Posterior vena cava (tissue), 2 donors: ENCODE measurements around the gene KCNJ13. TPM values are rescaled to one million over a fixed set of nuclear protein-coding genes. Genes with fewer than 3 reads are reported as not detected.
"Not testable (repeated sequence)": the region's sequence is repeated elsewhere in the genome, so short reads cannot be mapped to it uniquely, and the experiment has no call there.

Source experiments
- DNase-seq: peaks from one replicate; pipeline ENCODE4 v3.0.0-alpha.2; 2020; ENCODE audit warnings: low spot score
- intact Hi-C, 2 donors: fragments of 100-400 bp; cut with DNase I; formaldehyde crosslinking; loops; one replicate each; pipeline versions ENCODE4 v1.14.1 to v1.14.2; 2022 to 2023
- total RNA-seq, 2 donors: library from RNA; stranded (reverse); fragmentation: NEBNext Ultra II Directional; extraction: Animal tissue kit (Norgen Biotek cat#: 25700); gene quantifications; one replicate each; pipeline ENCODE4 v1.2.1, GENCODE V29; 2021
- donor health status: DM: yes; HTN: yes; CAD: no.
- donor health status: DM: yes; HTN: yes; CAD: no.

The KCNJ13 gene
- total RNA-seq, 2 donors from 2014 or later = not detected

DNA sequence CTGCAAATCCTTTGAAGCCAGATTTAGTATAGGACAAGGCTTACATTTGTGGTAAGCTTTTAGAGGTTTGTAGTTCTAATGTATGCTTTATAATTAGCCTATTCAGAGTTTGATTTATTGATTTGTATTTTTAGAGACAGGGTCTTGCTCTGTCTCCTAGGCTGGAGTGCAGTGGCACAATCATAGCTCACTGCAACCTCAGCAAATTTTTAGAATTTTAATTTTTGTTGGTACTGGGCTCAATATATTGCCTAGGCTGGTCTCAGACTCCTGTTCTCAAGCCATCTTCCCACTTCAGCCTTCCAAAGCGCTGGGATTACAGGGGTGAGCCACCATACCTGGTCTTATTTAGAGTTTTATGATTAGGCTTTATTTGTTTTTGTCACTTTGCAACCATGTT is 4.5 kb downstream of the KCNJ13 start:
- intact Hi-C loops = no loop called here
- no peak for DNase-seq

DNA sequence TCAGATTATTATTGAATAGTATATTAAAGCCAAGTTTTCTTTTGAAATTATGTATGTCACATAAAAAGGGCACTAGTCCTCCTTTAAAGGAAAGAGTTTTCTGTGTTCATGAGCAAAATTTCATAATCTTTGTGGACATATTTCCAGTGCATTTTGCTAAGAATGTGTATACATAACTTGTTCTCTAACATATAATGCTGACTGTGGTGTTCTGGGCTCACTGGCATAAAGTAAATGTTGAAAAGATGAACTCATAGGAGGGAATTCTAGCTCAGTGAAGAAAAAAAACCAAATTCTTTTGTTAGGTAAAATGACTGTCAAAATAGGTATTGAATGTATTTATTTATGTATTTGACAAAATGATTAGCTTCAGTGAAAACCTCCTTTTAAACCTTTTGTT is 6.2 kb downstream of the KCNJ13 start:
- intact Hi-C loops = no loop called here

DNA sequence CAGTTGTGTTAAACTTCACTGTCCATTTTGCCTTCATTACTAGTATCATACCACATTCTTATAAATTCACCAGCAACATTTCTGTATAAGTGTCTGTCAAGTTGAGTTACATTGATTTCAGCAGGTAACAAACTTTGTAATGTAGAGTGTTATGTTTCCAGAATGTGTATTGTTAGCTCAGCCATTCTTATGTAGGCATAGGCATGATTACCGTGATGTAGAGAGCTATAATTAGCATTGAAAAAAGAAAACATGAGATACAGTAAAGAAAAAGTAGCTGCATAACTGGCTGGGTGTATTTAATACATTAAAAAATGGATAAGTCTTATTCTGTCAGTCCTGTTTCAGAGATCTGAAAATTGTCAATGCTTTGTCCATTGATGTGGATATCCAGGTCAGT is 8.5 kb downstream of the KCNJ13 start:
- intact Hi-C loops = no loop called here

More for the DNA sequence above, 6.2 kb downstream of the KCNJ13 start:
- no peak for DNase-seq

DNA sequence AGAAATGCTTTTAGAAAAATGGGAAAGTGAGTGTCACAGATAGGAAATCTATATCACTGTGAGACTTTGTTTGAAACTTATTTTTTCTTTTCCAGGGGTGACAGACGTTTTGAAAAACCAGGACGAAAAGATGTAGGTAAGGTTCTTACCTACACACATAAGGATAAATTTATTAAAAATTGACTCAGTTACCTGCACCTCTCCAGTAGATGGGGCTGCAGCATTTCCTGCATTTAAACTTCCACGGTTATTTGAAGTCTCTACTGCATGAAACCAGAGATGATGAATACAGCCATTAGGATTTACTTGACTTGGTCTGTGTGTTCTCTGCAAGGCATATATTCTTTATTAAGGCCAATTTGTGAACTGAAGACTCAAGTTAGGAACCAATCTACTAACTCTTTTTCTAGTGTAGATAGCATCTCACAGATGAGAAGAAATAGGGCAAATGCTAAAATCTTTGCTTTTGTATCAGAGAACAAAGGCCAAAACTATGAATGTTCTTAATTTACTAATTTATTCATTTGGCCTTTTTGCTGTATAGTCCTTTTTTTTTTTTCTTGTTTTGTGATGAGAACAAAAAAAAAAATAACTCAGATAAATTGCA is 15.0 kb downstream of the KCNJ13 start:
- no peak for DNase-seq
- intact Hi-C loops = no loop called here

More for the DNA sequence above, 8.5 kb downstream of the KCNJ13 start:
- DNase-seq = no peak

DNA sequence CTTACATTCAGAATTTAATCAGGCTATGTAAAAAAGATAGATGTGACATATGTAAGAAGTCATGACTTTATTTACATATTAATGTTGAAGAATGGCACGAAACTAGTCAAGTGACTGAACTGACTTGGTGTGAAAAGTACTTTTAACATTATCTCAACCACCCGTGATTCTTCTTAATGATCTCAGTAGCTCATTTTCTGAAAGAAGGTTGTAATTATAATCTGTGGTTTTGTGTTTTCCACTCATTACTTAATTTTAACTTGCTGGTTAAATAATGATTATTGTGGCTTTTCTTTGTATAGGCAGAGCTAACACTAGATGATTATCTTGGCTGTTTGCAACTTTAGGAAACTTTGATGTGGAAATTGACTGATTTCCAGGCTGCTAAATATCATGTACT is 18.5 kb downstream of the KCNJ13 start:
- DNase-seq = no peak
- intact Hi-C loops = no loop called here

DNA sequence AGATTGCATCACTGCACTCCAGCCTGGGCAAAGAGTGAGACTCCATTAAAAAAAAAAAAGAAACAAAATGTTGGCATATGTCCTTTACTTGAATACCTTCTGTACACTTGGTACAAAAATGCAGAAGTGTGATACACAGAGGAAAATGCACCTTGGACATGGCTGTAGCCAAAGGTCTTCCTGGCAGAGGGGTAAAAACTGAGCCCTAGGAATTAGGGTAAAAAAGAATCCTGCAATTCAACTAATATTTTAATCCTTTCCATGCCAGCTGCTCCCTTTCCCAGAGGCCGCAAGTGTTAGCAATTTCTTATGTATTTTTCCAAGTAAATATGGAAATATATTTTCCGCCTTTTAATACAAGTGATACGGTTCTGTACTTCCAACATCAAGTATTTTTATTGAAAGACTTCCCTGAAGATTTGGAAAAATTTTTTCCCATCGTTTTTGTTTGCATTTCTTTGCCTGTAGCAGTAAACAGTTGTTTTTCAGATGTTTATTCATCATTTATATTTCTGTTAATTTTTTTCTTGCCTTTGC is 26.2 kb downstream of the KCNJ13 start:
- intact Hi-C loops = no loop called here
- DNase-seq = no peak

DNA sequence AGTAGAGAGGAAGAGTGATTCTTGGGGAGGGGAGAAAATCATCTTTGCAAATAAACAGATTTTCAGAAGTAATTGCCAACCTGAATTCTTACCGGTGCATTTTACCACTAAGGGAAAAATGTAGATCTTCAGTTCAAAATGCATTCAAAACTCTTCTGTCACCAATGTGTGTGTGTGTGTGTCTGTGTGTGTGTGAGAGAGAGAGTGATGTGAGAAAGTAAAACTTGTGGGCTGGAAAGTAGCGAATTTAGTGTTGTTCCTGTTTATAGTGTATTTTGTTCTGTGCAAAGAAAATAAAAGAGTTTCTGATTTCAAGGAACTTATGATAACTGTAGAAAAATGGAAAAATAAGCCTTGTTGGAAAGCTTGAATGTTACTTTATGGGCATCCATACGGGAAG is 27.0 kb downstream of the KCNJ13 start:
- intact Hi-C loops = no loop called here
- no peak for DNase-seq

DNA sequence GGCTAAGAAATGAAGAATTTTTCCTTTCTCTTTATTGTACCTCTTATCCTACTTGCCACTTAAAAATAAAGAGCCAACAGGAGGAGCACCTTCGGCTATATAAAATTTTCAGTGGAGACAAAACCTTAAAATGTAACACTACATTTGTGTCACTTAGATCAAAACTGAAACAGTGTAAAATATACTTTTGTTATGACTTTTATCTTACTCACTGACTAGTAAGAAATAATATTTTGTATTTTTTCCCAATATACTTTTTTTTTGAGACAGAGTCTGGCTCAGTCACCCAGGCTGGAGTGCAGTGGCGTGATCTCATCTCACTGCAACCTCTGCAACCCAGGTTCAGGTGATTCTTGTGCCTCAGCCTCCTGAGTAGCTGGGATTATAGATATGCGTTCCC is 28.3 kb downstream of the KCNJ13 start:
- intact Hi-C loops = no loop called here
- no peak for DNase-seq

DNA sequence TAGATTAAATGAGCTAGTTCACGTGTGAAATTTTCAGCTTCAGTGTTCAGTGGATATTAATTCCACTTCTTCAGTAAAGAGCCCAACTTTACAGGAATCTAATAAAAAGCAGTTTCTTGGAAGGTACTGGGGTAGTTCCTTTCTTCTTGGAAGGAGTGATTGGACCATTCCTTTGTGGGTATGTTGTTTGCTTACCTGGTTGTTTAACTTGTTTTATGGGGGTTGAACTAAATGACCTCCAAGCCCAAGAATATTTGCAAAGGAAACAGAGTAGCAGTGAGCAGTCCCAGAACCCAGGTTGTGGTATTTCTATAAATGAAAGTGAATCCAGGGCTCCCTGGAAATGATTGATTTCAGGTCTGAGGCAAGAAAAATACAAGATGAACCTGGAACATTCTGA is 31.4 kb downstream of the KCNJ13 start:
- DNase-seq = no peak
- intact Hi-C loops = no loop called here

DNA sequence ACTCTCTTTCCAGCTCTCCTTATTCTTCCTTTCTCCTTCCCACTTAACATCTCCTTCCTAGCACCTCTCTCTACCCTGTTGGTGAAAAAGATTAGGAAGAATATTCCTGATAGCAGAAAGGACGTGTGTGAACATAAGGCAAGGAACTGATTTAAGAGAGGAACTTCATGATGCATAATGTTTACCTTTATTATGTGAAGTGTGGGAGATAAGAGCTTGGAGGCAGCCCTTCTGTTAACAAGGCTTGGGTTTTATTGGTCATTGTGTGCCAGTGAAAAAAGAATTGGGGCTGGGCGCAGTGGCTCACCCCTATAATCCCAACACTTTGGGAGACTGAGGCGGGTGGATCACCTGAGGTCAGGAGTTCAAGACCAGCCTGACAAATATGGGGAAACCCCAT is 34.4 kb downstream of the KCNJ13 start:
- no peak for DNase-seq
- intact Hi-C loops = no loop called here

DNA sequence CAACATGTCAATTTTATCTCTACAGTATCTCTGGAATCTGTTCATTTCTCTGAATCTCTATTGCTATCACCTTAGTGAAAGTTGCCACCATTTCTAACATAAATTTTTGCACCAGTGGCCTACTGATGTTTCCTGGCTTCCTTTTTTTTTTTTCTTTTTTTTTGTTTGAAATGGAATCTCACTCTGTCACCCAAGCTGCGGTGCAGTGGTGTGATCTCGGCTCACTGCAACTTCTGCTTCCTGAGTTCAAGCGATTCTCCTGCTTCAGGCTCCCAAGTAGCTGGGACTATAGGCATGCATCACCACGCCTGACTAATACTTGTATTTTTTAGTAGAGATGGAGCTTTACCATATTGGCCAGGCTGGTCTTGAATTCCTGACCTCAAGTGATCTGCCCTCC is 35.1 kb downstream of the KCNJ13 start:
- DNase-seq = no peak
- intact Hi-C loops = no loop called here

DNA sequence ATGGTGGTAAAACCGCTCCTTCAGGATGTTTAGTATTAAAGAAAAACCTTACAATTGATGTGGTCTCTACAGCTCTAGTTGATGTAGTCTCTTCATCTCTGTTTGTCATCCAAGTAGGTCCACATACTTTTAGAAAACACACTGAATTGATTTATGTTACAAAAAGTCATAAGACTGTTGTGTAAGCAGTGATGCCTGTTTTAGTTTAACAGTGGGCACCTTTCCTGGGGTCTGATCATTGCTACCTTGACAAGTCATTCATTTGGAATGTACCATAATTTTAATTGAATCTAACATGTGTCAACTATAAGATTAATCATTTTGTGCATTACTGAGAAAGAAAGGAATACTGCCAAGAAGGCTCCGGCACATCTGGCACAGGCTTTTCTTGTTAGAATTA is 44.9 kb downstream of the KCNJ13 start:
- intact Hi-C loops = no loop called here
- no peak for DNase-seq

DNA sequence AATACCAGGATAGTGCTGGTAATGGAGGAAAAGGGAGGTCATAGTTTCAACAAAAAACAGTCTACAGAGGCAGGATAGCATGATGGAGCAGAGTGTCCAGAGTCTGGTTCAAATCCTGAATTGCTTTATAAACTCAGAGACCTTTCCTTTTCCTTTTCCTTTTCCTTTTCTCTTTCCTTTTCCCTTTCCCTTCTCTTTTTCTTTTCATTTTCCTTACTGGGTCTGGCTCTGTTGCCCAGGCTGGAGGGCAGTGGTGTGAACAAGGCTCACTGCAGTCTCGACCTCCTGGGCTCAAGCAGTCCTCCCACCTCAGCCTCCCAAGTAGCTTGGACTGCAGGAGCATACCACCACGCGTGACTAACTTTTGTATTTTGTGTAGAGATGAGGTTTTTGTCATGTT is 47.6 kb downstream of the KCNJ13 start:
- no peak for DNase-seq
- intact Hi-C loops = no loop called here

DNA sequence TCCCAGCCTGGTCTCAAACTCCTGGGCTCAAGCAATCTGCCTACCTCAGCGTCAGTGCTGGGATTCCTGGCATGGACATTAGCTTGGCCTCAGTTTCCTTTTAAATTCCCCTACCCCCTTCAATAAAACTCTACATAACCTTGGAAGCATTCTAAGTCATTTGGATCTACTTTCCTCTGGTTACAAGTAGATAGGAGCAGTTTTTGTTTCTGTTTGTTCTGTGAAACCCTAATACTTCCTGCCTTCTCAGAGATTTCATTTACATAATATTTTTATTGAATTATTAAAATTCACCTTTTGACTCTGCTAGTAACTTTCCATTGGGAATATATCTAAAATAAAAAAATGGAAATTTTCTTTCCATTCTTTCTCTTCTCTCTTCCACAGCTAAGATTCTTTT is 53.3 kb downstream of the KCNJ13 start:
- DNase-seq = no peak
- intact Hi-C loops = no loop called here

DNA sequence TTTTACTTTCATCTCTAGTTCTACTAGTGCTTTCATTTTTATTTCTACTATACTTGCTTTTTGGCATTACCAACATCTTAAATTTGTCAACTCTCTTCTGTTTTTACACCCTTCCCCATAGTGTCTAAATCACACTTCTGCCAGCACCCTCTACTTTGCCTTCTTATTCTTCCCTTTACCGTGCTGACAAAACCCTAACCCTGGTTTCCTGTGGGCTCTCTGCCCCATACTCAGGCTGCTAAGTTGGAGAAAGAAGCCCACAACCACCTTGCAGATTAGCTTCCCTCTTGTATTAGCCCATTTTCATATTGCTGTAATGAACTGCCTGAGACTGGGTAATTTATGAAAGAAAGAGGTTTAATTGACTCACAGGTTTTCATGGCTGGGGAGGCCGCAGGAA is 54.5 kb downstream of the KCNJ13 start:
- DNase-seq = no peak
- intact Hi-C loops = no loop called here

DNA sequence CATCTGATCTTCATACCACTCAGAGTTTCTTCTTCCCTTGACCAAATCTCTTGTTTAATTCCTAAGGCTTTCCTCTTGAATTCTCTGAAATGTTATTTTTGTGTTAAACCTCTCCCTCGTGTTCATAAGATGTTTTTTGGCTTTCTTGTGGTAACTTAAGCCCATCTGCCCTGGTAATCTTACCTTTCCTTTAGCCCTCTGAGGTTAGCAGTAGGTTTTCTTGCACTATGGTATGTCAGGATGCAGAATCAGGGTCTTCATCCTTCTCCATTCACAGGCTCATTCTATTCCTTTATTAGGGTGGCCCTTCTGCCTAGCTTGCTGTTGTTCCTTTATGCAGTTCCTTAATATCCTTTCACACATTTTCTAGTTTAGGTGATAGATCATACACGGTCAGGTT is 55.1 kb downstream of the KCNJ13 start:
- DNase-seq = no peak
- intact Hi-C loops = no loop called here

DNA sequence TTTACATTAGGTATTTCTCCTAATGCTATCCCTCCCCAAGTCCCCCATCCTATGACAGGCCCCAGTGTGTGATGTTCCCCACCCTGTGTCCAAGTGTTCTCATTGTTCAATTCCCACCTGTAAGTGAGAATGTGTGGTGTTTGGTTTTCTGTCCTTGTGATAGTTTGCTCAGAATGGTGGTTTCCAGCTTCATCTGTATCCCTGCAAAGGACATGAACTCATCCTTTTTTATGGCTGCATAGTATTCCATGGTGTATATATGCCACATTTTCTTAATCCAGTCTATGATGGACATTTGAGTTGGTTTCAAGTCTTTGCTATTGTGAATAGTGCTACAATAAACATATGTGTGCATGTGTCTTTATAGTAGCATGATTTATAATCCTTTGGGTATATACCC is 56.3 kb downstream of the KCNJ13 start:
- DNase-seq, intact Hi-C loops: not testable (repeated sequence)

Other genes with a start within 250 kb of the KCNJ13 start
- gene CHRNG, start 236.9 kb downstream of the KCNJ13 start, total RNA-seq = not detected
- 1 to 10 TPM; 2.2 to 3.0 TPM for gene TIGD1, start 226.0 kb downstream of the KCNJ13 start, total RNA-seq
- gene EIF4E2, start 225.9 kb downstream of the KCNJ13 start, total RNA-seq = 10 to 100 TPM; 49.1 to 49.6 TPM
- gene EFHD1, start 143.0 kb downstream of the KCNJ13 start, total RNA-seq = 10 to 100 TPM; 42.2 to 69.7 TPM
- gene GIGYF2, start 79.2 kb downstream of the KCNJ13 start, total RNA-seq = 10 to 100 TPM; 60.3 to 66.7 TPM
- under 1 TPM; 0.79 to 1.00 TPM for gene SNORC, start 93.7 kb upstream of the KCNJ13 start, total RNA-seq
- 1 to 10 TPM in 1 of 2 donors, under 1 TPM in 1; 0.88 to 5.3 TPM for gene NGEF, start 236.7 kb upstream of the KCNJ13 start, total RNA-seq